ENCODE data around the gene CCDC97. TPM values are rescaled to one million over a fixed set of nuclear protein-coding genes. Genes with fewer than 3 reads are reported as not detected.

The CCDC97 gene
- total RNA-seq, 1 experiment from 2014 or later: 31.4 TPM

DNA sequence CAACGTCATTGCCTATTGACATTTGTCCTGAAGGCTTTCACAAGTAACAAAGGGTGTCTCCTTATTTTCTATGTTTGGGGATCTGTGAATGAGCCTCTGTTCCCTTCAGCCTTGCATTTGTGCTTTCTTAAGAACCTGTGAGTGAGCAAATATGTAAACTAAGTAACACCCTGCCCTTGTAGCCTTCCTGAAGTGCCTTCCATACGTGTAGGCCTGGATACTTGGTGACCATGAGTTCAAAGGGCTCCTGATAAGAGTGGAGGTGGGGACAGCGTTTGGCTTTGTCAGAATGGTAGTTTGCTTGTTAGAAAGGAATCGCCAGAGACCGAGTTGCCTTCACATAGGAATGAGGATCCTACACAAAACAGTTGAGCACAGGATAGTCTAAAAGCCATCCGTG lies 14.5 kb upstream of the CCDC97 start:
- ChIA-PET CTCF (interaction anchor here (1.3 kb wide), 1 partner anchor 13 kb away, joined by 4 read pairs; no protein-coding TSS in a partner anchor), POLR2A (no interaction called here)
- Mint-ChIP-seq H3K9me3 (no peaks in the 10 kb centered on the region), H3K4me3 (no peak overlapping the region), H3K27ac (no peak overlapping the region; the same call in 1 of the 2 replicates), H3K4me1 (no peaks in the 10 kb centered on the region), H3K27me3 (ENCODE audit: low read depth) (no peaks in the 10 kb centered on the region), H3K36me3 (peaks cover 92% of the 10 kb centered on the region)
- no peak for TF ChIP-seq TEAD4 (CRISPR knock-in tag; IDR thresholded peaks at IDR 0.05)
- TF ChIP-seq, protein P1, sequence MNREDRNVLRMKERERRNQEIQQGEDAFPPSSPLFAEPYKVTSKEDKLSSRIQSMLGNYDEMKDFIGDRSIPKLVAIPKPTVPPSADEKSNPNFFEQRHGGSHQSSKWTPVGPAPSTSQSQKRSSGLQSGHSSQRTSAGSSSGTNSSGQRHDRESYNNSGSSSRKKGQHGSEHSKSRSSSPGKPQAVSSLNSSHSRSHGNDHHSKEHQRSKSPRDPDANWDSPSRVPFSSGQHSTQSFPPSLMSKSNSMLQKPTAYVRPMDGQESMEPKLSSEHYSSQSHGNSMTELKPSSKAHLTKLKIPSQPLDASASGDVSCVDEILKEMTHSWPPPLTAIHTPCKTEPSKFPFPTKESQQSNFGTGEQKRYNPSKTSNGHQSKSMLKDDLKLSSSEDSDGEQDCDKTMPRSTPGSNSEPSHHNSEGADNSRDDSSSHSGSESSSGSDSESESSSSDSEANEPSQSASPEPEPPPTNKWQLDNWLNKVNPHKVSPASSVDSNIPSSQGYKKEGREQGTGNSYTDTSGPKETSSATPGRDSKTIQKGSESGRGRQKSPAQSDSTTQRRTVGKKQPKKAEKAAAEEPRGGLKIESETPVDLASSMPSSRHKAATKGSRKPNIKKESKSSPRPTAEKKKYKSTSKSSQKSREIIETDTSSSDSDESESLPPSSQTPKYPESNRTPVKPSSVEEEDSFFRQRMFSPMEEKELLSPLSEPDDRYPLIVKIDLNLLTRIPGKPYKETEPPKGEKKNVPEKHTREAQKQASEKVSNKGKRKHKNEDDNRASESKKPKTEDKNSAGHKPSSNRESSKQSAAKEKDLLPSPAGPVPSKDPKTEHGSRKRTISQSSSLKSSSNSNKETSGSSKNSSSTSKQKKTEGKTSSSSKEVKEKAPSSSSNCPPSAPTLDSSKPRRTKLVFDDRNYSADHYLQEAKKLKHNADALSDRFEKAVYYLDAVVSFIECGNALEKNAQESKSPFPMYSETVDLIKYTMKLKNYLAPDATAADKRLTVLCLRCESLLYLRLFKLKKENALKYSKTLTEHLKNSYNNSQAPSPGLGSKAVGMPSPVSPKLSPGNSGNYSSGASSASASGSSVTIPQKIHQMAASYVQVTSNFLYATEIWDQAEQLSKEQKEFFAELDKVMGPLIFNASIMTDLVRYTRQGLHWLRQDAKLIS (CRISPR knock-in tag; IDR thresholded peaks at IDR 0.05; ENCODE audit: borderline replicate concordance): no peak
- TF ChIP-seq CBFB (CRISPR knock-in tag; IDR thresholded peaks at IDR 0.05; ENCODE audit: low read depth): no peak
- TF ChIP-seq, protein P2, sequence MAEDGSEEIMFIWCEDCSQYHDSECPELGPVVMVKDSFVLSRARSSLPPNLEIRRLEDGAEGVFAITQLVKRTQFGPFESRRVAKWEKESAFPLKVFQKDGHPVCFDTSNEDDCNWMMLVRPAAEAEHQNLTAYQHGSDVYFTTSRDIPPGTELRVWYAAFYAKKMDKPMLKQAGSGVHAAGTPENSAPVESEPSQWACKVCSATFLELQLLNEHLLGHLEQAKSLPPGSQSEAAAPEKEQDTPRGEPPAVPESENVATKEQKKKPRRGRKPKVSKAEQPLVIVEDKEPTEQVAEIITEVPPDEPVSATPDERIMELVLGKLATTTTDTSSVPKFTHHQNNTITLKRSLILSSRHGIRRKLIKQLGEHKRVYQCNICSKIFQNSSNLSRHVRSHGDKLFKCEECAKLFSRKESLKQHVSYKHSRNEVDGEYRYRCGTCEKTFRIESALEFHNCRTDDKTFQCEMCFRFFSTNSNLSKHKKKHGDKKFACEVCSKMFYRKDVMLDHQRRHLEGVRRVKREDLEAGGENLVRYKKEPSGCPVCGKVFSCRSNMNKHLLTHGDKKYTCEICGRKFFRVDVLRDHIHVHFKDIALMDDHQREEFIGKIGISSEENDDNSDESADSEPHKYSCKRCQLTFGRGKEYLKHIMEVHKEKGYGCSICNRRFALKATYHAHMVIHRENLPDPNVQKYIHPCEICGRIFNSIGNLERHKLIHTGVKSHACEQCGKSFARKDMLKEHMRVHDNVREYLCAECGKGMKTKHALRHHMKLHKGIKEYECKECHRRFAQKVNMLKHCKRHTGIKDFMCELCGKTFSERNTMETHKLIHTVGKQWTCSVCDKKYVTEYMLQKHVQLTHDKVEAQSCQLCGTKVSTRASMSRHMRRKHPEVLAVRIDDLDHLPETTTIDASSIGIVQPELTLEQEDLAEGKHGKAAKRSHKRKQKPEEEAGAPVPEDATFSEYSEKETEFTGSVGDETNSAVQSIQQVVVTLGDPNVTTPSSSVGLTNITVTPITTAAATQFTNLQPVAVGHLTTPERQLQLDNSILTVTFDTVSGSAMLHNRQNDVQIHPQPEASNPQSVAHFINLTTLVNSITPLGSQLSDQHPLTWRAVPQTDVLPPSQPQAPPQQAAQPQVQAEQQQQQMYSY (CRISPR knock-in tag; IDR thresholded peaks at IDR 0.05): no peak
- no peak for TF ChIP-seq TP53 (CRISPR knock-in tag; IDR thresholded peaks at IDR 0.05)
- TF ChIP-seq ZNF232 (CRISPR knock-in tag; IDR thresholded peaks at IDR 0.05): no peak
- TF ChIP-seq TEAD1 (CRISPR knock-in tag; IDR thresholded peaks at IDR 0.05): no peak
- TF ChIP-seq, protein P3, sequence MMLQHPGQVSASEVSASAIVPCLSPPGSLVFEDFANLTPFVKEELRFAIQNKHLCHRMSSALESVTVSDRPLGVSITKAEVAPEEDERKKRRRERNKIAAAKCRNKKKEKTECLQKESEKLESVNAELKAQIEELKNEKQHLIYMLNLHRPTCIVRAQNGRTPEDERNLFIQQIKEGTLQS (CRISPR knock-in tag; conservative IDR thresholded peaks at IDR 0.05): no peak
- no peak for TF ChIP-seq NFATC4 (CRISPR knock-in tag; IDR thresholded peaks at IDR 0.05)
- TF ChIP-seq, protein P4, sequence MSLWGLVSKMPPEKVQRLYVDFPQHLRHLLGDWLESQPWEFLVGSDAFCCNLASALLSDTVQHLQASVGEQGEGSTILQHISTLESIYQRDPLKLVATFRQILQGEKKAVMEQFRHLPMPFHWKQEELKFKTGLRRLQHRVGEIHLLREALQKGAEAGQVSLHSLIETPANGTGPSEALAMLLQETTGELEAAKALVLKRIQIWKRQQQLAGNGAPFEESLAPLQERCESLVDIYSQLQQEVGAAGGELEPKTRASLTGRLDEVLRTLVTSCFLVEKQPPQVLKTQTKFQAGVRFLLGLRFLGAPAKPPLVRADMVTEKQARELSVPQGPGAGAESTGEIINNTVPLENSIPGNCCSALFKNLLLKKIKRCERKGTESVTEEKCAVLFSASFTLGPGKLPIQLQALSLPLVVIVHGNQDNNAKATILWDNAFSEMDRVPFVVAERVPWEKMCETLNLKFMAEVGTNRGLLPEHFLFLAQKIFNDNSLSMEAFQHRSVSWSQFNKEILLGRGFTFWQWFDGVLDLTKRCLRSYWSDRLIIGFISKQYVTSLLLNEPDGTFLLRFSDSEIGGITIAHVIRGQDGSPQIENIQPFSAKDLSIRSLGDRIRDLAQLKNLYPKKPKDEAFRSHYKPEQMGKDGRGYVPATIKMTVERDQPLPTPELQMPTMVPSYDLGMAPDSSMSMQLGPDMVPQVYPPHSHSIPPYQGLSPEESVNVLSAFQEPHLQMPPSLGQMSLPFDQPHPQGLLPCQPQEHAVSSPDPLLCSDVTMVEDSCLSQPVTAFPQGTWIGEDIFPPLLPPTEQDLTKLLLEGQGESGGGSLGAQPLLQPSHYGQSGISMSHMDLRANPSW (CRISPR knock-in tag; conservative IDR thresholded peaks at IDR 0.05; ENCODE audit: low read depth): no peak
- TF ChIP-seq, protein P5, sequence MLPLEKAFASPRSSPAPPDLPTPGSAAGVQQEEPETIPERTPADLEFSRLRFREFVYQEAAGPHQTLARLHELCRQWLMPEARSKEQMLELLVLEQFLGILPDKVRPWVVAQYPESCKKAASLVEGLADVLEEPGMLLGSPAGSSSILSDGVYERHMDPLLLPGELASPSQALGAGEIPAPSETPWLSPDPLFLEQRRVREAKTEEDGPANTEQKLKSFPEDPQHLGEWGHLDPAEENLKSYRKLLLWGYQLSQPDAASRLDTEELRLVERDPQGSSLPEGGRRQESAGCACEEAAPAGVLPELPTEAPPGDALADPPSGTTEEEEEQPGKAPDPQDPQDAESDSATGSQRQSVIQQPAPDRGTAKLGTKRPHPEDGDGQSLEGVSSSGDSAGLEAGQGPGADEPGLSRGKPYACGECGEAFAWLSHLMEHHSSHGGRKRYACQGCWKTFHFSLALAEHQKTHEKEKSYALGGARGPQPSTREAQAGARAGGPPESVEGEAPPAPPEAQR (CRISPR knock-in tag; IDR thresholded peaks at IDR 0.05): no peak
- TF ChIP-seq, protein P6, sequence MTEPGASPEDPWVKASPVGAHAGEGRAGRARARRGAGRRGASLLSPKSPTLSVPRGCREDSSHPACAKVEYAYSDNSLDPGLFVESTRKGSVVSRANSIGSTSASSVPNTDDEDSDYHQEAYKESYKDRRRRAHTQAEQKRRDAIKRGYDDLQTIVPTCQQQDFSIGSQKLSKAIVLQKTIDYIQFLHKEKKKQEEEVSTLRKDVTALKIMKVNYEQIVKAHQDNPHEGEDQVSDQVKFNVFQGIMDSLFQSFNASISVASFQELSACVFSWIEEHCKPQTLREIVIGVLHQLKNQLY (CRISPR knock-in tag; IDR thresholded peaks at IDR 0.05): no peak
- TF ChIP-seq RELA (CRISPR knock-in tag; IDR thresholded peaks at IDR 0.05; ENCODE audit: borderline replicate concordance): no peak
- TF ChIP-seq GABPB1 (CRISPR knock-in tag; IDR thresholded peaks at IDR 0.05): no peak
- no peak for TF ChIP-seq ZNF121 (CRISPR knock-in tag; IDR thresholded peaks at IDR 0.05)
- TF ChIP-seq CREM (CRISPR knock-in tag; IDR thresholded peaks at IDR 0.05): no peak
- TF ChIP-seq, protein P7, sequence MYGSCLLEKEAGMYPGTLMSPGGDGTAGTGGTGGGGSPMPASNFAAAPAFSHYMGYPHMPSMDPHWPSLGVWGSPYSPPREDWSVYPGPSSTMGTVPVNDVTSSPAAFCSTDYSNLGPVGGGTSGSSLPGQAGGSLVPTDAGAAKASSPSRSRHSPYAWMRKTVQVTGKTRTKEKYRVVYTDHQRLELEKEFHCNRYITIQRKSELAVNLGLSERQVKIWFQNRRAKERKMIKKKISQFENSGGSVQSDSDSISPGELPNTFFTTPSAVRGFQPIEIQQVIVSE (CRISPR knock-in tag; IDR thresholded peaks at IDR 0.05; ENCODE audit: borderline replicate concordance): no peak
- no peak for TF ChIP-seq ZNF138 (CRISPR knock-in tag; conservative IDR thresholded peaks at IDR 0.05)
- DNase-seq (ENCODE audit: low spot score): no peak
- no peak for ATAC-seq
